Fibroblast of villous mesenchyme (primary cell): ENCODE measurements around the gene P2RX3. TPM values are rescaled to one million over a fixed set of nuclear protein-coding genes. Genes with fewer than 3 reads are reported as not detected.

Experiments
- DNase-seq: peaks from one replicate; pipeline ENCODE4 v3.0.0-alpha.2; 2010; ENCODE audit warnings: low read depth
- H3K4me3 ChIP-seq: 2 replicates; pipeline ENCODE4 v1.5.1; 2011; ENCODE audit warnings: low read depth, mild to moderate bottlenecking, low read length
- CTCF ChIP-seq: IDR thresholded peaks from 2 replicates; pipeline ENCODE4 v1.5.1; 2012; ENCODE audit warnings: low read depth, mild to moderate bottlenecking, low read length; ENCODE audit not compliant: insufficient read depth
- total RNA-seq: library from RNA; depleted of rRNA; stranded (reverse); fragments of >200 nt; gene quantifications from 2 replicates; pipeline ENCODE4 v1.2.3, GENCODE V29; 2012

P2RX3 gene
- total RNA-seq, 1 donor, result not detected

GRCh38 chr11:57300785-57301184, 37.4 kb upstream of the P2RX3 start:
- no peak for TF ChIP-seq CTCF
- no peak for DNase-seq

GRCh38 chr11:57301711-57302423, 36.3 kb upstream of the P2RX3 start:
- DNase-seq, result no peak
- TF ChIP-seq CTCF, result no peak
- H3K4me3 ChIP-seq, result no peak overlapping the region

More at GRCh38 chr11:57300785-57301184, 37.4 kb upstream of the P2RX3 start:
- H3K4me3 ChIP-seq, result no peak overlapping the region

GRCh38 chr11:57302489-57302888, 35.7 kb upstream of the P2RX3 start:
- no peak for DNase-seq

GRCh38 chr11:57303280-57303989, 34.7 kb upstream of the P2RX3 start:
- H3K4me3 ChIP-seq, result no peak overlapping the region
- DNase-seq, result no peak
- TF ChIP-seq CTCF, result no peak

More at GRCh38 chr11:57302489-57302888, 35.7 kb upstream of the P2RX3 start:
- no peak for TF ChIP-seq CTCF
- no peak overlapping the region for H3K4me3 ChIP-seq

- H3K4me3 ChIP-seq, result no peak overlapping the region
- DNase-seq, result no peak
- no peak for TF ChIP-seq CTCF
These were observed 34.1 kb upstream of the P2RX3 start for GRCh38 chr11:57303990-57304579.

GRCh38 chr11:57305523-57305922, 32.6 kb upstream of the P2RX3 start:
- DNase-seq, result no peak
- no peak overlapping the region for H3K4me3 ChIP-seq
- TF ChIP-seq CTCF, result no peak
